H1 (cell line): ENCODE data around the gene LRRC49.
"Not testable (repeated sequence)": the region's sequence is repeated elsewhere in the genome, so short reads cannot be mapped to it uniquely, and the experiment has no call there.

Source experiments
- ATF2 ChIP-seq: IDR thresholded peaks from 2 replicates; pipeline ENCODE4 v1.6.1; 2012; ENCODE audit warnings: low read length, inconsistent platforms
- CTCF ChIP-seq, 3 experiments: IDR thresholded peaks; 1 replicate in 2 of 3; 2 replicates in 1 of 3; pipeline versions ENCODE4 v1.5.1 to v1.6.1; 2011; ENCODE audit warnings: low read length in 3 of 3, mild to moderate bottlenecking in 3 of 3, inconsistent platforms in 2 of 3, low read depth in 1 of 3, moderate library complexity in 1 of 3; ENCODE audit not compliant: insufficient read depth in 1 of 3; ENCODE audit errors: control extremely low read depth in 1 of 3
- EZH2 ChIP-seq: fragments of 200-600 bp; sonication (generic); IDR thresholded peaks from 2 replicates; pipeline ENCODE4 v1.7.1; 2012; ENCODE audit warnings: low read depth, mild to moderate bottlenecking, moderate library complexity, low read length, inconsistent platforms; ENCODE audit not compliant: severe bottlenecking
- KDM1A ChIP-seq: fragments of 200-600, 300-600 bp; sonication (generic); IDR thresholded peaks from 2 replicates; pipeline ENCODE4 v1.7.1; 2016; ENCODE audit warnings: mild to moderate bottlenecking, low read length, borderline replicate concordance
- POLR2A ChIP-seq, 2 experiments: IDR thresholded peaks; 1 replicate in 1 of 2; 2 replicates in 1 of 2; pipeline ENCODE4 v1.6.1; 2011; ENCODE audit warnings: low read depth in 2 of 2, low read length in 2 of 2, mild to moderate bottlenecking in 2 of 2; ENCODE audit errors: control extremely low read depth in 1 of 2
- POU5F1 ChIP-seq: IDR thresholded peaks from 2 replicates; pipeline ENCODE4 v1.6.1; 2011; ENCODE audit warnings: low read depth, mild to moderate bottlenecking, low read length, moderate library complexity
- SP1 ChIP-seq: IDR thresholded peaks from 2 replicates; pipeline ENCODE4 v1.6.1; 2011; ENCODE audit warnings: low read depth, low read length
- ZNF274 ChIP-seq: IDR thresholded peaks from 2 replicates; pipeline ENCODE4 v1.7.0; 2012; ENCODE audit warnings: low read length, borderline replicate concordance; ENCODE audit errors: extremely low read depth
- TF ChIP-seq, protein P1 (sequence below): IDR thresholded peaks from 2 replicates; pipeline ENCODE4 v1.6.1; 2012; ENCODE audit warnings: inconsistent platforms

DNA sequence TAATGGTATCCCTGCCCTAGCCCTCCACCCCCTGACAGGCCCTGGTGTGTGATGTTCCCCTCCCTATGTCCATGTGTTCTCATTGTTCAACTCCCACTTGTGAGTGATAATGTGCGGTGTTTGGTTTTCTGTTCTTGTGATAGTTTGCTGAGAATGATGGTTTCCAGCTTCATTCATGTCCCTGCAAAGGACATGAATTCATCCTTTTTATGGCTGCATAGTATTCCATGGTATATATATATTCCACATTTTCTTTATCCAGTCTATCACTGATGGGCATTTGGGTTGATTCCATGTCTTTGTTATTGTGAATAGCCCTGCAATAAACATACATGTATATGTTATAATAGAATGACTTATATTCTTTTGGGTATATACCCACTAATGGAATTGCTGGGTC lies 142.9 kb downstream of the LRRC49 start:
- not testable (repeated sequence) for TF ChIP-seq ATF2; POLR2A (IDR thresholded peaks at IDR 0.05; ENCODE audit: control extremely low read depth in 1 of 2, low read depth in 2 of 2, low read length in 2 of 2); KDM1A; ZNF274; SP1; POU5F1; CTCF (IDR thresholded peaks at IDR 0.05; ENCODE audit: control extremely low read depth in 1 of 3, insufficient read depth in 1 of 3, low read depth in 1 of 3, low read length in 3 of 3); EZH2
- TF ChIP-seq, protein P1, sequence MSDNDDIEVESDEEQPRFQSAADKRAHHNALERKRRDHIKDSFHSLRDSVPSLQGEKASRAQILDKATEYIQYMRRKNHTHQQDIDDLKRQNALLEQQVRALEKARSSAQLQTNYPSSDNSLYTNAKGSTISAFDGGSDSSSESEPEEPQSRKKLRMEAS = not testable (repeated sequence)
